Measurements from ENCODE around the gene TSPAN9. TPM values are rescaled to one million over a fixed set of nuclear protein-coding genes. Genes with fewer than 3 reads are reported as not detected.

TSPAN9 gene
- polyA plus RNA-seq, 1 donor (not counting 4 experiments of a cell fraction or from before 2014, with no cell fraction given) = 27.5 TPM

- no peak for FAIRE-seq
- Histone ChIP-seq H2AFZ (ENCODE audit: control insufficient read depth, low read length) (no peak overlapping the region), H3K27ac (ENCODE audit: control insufficient read depth, insufficient read depth, low read length) (no peak overlapping the region), H3K36me3 (ENCODE audit: control insufficient read depth in 2 of 2, extremely low read depth in 1 of 2, insufficient read depth in 2 of 2, low read length in 2 of 2) (peaks cover 0 to 7% of the 10 kb centered on the region in 2 experiments), H3K9me3 (ENCODE audit: control insufficient read depth, low read depth, low read length) (no peaks in the 10 kb centered on the region), H3K4me2 (ENCODE audit: control insufficient read depth, extremely low read depth, insufficient read depth, low read depth, low read length) (no peak overlapping the region), H3K4me3 (ENCODE audit: control insufficient read depth in 2 of 3, extremely low read depth in 1 of 3, insufficient read depth in 2 of 3, low read depth in 1 of 3, low read length in 3 of 3) (no peak overlapping the region), H3K4me1 (ENCODE audit: control insufficient read depth, extremely low read depth, insufficient read depth, low read length) (no peaks in the 10 kb centered on the region), H4K20me1 (ENCODE audit: control insufficient read depth, extremely low read depth, insufficient read depth, low read length) (no peaks in the 10 kb centered on the region), H3K27me3 (ENCODE audit: control insufficient read depth, extremely low read depth, insufficient read depth, low read length) (no peaks in the 10 kb centered on the region), H3K79me2 (ENCODE audit: control insufficient read depth, insufficient read depth, low read length) (no peaks in the 10 kb centered on the region), H3K9me1 (ENCODE audit: control insufficient read depth, extremely low read depth, insufficient read depth, low read length) (no peaks in the 10 kb centered on the region), H3K9ac (ENCODE audit: control insufficient read depth, extremely low read depth, insufficient read depth, low read length) (no peak overlapping the region)
- no peak for TF ChIP-seq CTCF (optimal IDR thresholded peaks at IDR 0.05 in 1 of 3, IDR thresholded peaks at IDR 0.05 in 1 of 3, conservative IDR thresholded peaks at IDR 0.05 in 1 of 3; ENCODE audit: extremely low read depth in 1 of 3, insufficient read depth in 2 of 3, low read length in 3 of 3)
- TF ChIP-seq EZH2 (IDR thresholded peaks at IDR 0.05; ENCODE audit: low read length) = no peak
- no peak for DNase-seq (ENCODE audit: low read depth, low spot score)
- dilution Hi-C loops (cut with MboI; ENCODE audit: extremely low pct_ligation_motif_present, low sequenced_read_pairs) = no loop called here
Observed at GRCh38 chr12:3283137-3283680, 206.0 kb downstream of the TSPAN9 start.

- FAIRE-seq = no peak
- H3K4me2 ChIP-seq (ENCODE audit: control insufficient read depth, extremely low read depth, insufficient read depth, low read depth, low read length) = no peak overlapping the region
- dilution Hi-C loops (cut with MboI; ENCODE audit: extremely low pct_ligation_motif_present, low sequenced_read_pairs) = no loop called here
Observed at GRCh38 chr12:3284405-3284804, 207.2 kb downstream of the TSPAN9 start.

More at GRCh38 chr12:3284405-3284804, 207.2 kb downstream of the TSPAN9 start:
- no peaks in the 10 kb centered on the region for H3K27me3 ChIP-seq (ENCODE audit: control insufficient read depth, extremely low read depth, insufficient read depth, low read length)
- DNase-seq (ENCODE audit: low read depth, low spot score) = no peak
- no peaks in the 10 kb centered on the region for H3K79me2 ChIP-seq (ENCODE audit: control insufficient read depth, insufficient read depth, low read length)
- peaks cover 0 to 7% of the 10 kb centered on the region in 2 experiments for H3K36me3 ChIP-seq (ENCODE audit: control insufficient read depth in 2 of 2, extremely low read depth in 1 of 2, insufficient read depth in 2 of 2, low read length in 2 of 2)
- no peaks in the 10 kb centered on the region for H3K9me3 ChIP-seq (ENCODE audit: control insufficient read depth, low read depth, low read length)
- TF ChIP-seq CTCF (optimal IDR thresholded peaks at IDR 0.05 in 1 of 3, IDR thresholded peaks at IDR 0.05 in 1 of 3, conservative IDR thresholded peaks at IDR 0.05 in 1 of 3; ENCODE audit: extremely low read depth in 1 of 3, insufficient read depth in 2 of 3, low read length in 3 of 3) (no peak), EZH2 (IDR thresholded peaks at IDR 0.05; ENCODE audit: low read length) (no peak)
- H4K20me1 ChIP-seq (ENCODE audit: control insufficient read depth, extremely low read depth, insufficient read depth, low read length) = peaks cover 2% of the 10 kb centered on the region
- no peak overlapping the region for H3K9ac ChIP-seq (ENCODE audit: control insufficient read depth, extremely low read depth, insufficient read depth, low read length)
- H3K27ac ChIP-seq (ENCODE audit: control insufficient read depth, insufficient read depth, low read length) = no peak overlapping the region
- no peak overlapping the region for H2AFZ ChIP-seq (ENCODE audit: control insufficient read depth, low read length)
- no peak overlapping the region for H3K4me3 ChIP-seq (ENCODE audit: control insufficient read depth in 2 of 3, extremely low read depth in 1 of 3, insufficient read depth in 2 of 3, low read depth in 1 of 3, low read length in 3 of 3)
- H3K9me1 ChIP-seq (ENCODE audit: control insufficient read depth, extremely low read depth, insufficient read depth, low read length) = no peaks in the 10 kb centered on the region
- no peaks in the 10 kb centered on the region for H3K4me1 ChIP-seq (ENCODE audit: control insufficient read depth, extremely low read depth, insufficient read depth, low read length)
